Skeletal muscle cell (primary cell): ENCODE data around the gene ATG9A.

Experiments used
- DNase-seq: peaks from one replicate; pipeline ENCODE4 v3.0.0-alpha.2; 2010; ENCODE audit warnings: low read depth
- H3K4me3 ChIP-seq: 2 replicates; pipeline ENCODE4 v1.5.1; 2011; ENCODE audit warnings: low read depth, mild to moderate bottlenecking, control low read depth, low read length, moderate library complexity

ATG9A gene

GRCh38 chr2:219182331-219183150 is 46.9 kb downstream of the ATG9A start:
- H3K4me3 ChIP-seq: no peak overlapping the region
- no peak for DNase-seq

GRCh38 chr2:219181531-219181930 is 47.9 kb downstream of the ATG9A start:
- H3K4me3 ChIP-seq: no peak overlapping the region
- DNase-seq: no peak

- no peak for DNase-seq
- no peak overlapping the region for H3K4me3 ChIP-seq
These were observed 48.5 kb downstream of the ATG9A start for GRCh38 chr2:219180961-219181360.

GRCh38 chr2:219179601-219180465 is 49.6 kb downstream of the ATG9A start:
- H3K4me3 ChIP-seq: no peak overlapping the region
- no peak for DNase-seq

- peak overlapping the region; percentile 82 for H3K4me3 ChIP-seq
- DNase-seq: no peak
These were observed 50.9 kb downstream of the ATG9A start for GRCh38 chr2:219178377-219179175.

GRCh38 chr2:219177552-219178376 is 51.7 kb downstream of the ATG9A start, which contains the start of gene RETREG2:
Gene RETREG2 (plus strand): TSS chr2:219178275. CDS start chr2:219178353, 78 bp downstream.
- H3K4me3 ChIP-seq: peak within 1 kb of the TSS; percentile 82
- peak; percentile 63 for DNase-seq

- DNase-seq: no peak
- peak within 1 kb of the TSS; percentile 82 for H3K4me3 ChIP-seq
These were observed 52.5 kb downstream of the ATG9A start, which contains the start of gene CNPPD1 for GRCh38 chr2:219176818-219177551. Gene CNPPD1 (minus strand): TSS chr2:219176925. CDS start chr2:219176828, 97 bp downstream.

- peak overlapping the region; percentile 82 for H3K4me3 ChIP-seq
- no peak for DNase-seq
These were observed 53.3 kb downstream of the ATG9A start for GRCh38 chr2:219175928-219176817.

GRCh38 chr2:219175486-219175885 is 54.0 kb downstream of the ATG9A start:
- peak overlapping the region; percentile 82 for H3K4me3 ChIP-seq
- DNase-seq: no peak

- H3K4me3 ChIP-seq: no peak overlapping the region
These were observed 54.6 kb downstream of the ATG9A start for GRCh38 chr2:219174801-219175200.

GRCh38 chr2:219174146-219174545 is 55.3 kb downstream of the ATG9A start:
- no peak for DNase-seq
- H3K4me3 ChIP-seq: no peak overlapping the region

More at GRCh38 chr2:219174801-219175200, 54.6 kb downstream of the ATG9A start:
- DNase-seq: no peak

- H3K4me3 ChIP-seq: no peak overlapping the region
- no peak for DNase-seq
These were observed 56.3 kb downstream of the ATG9A start for GRCh38 chr2:219173176-219173575.

GRCh38 chr2:219172231-219173154 is 56.9 kb downstream of the ATG9A start:
- no peak overlapping the region for H3K4me3 ChIP-seq
- DNase-seq: no peak

- H3K4me3 ChIP-seq: no peak overlapping the region
- DNase-seq: peak; percentile 51
These were observed 58.2 kb downstream of the ATG9A start for GRCh38 chr2:219171231-219171651.

- no peak within 1 kb of the TSS for H3K4me3 ChIP-seq
- no peak for DNase-seq
These were observed 59.3 kb downstream of the ATG9A start, which contains the start of gene SLC23A3 for GRCh38 chr2:219169930-219170654. Gene SLC23A3 (minus strand): TSS chr2:219170029. CDS start chr2:219169984, 45 bp downstream.
